B cell (primary cell): ENCODE measurements around the gene ALKAL2.

ENCODE experiments used
- CTCF ChIP-seq: fragments of 200-600 bp; IDR thresholded peaks from one replicate; pipeline ENCODE4 v1.8.0; 2022; ENCODE audit warnings: antibody characterized with exemption, mild to moderate bottlenecking
- EZH2 ChIP-seq: IDR thresholded peaks from 2 replicates; pipeline ENCODE4 v1.6.1; 2012; ENCODE audit warnings: borderline replicate concordance, low read depth, mild to moderate bottlenecking, moderate library complexity, low read length; ENCODE audit not compliant: insufficient read depth, poor library complexity, severe bottlenecking

GRCh38 chr2:259789-260331 is 28.0 kb downstream of the ALKAL2 start:
- no peak for TF ChIP-seq CTCF
- no peak for TF ChIP-seq EZH2
